Measurements from ENCODE around the gene NR4A2.

DNA sequence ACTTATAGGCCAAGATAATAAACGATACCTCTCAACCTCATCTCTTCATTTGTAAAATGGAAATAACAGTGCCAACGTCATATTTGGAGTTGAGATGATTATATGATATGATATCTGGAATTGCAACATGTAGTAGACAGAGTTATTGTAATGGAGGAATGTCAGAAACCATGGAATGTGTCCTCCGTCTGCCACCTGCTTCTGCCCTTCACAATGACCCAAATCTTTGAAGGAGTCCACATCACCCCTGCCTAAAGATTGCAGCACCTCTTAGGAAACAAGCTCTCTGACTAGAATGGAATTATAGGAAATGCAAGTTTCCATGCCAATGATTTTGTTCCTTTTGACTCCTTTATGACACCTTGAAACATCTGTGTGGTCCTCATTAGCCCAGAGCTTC, 14.9 kb downstream of the NR4A2 start:
- TF ChIP-seq, protein P1, sequence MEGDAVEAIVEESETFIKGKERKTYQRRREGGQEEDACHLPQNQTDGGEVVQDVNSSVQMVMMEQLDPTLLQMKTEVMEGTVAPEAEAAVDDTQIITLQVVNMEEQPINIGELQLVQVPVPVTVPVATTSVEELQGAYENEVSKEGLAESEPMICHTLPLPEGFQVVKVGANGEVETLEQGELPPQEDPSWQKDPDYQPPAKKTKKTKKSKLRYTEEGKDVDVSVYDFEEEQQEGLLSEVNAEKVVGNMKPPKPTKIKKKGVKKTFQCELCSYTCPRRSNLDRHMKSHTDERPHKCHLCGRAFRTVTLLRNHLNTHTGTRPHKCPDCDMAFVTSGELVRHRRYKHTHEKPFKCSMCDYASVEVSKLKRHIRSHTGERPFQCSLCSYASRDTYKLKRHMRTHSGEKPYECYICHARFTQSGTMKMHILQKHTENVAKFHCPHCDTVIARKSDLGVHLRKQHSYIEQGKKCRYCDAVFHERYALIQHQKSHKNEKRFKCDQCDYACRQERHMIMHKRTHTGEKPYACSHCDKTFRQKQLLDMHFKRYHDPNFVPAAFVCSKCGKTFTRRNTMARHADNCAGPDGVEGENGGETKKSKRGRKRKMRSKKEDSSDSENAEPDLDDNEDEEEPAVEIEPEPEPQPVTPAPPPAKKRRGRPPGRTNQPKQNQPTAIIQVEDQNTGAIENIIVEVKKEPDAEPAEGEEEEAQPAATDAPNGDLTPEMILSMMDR (conservative IDR thresholded peaks at IDR 0.05; ENCODE audit: low read length), result no peak
- TF ChIP-seq EZH2phosphoT487 (IDR thresholded peaks at IDR 0.05; ENCODE audit: borderline replicate concordance, low read depth, low read length), result no peak
